ENCODE measurements around the gene CDK11B. TPM values are rescaled to one million over a fixed set of nuclear protein-coding genes. Genes with fewer than 3 reads are reported as not detected.

The CDK11B gene
- polyA plus RNA-seq (2012; ENCODE audit: insufficient read length, low read depth): 43.3 TPM

GRCh38 chr1:1658583-1659549, at the start of gene CDK11B:
CDK11B (minus strand) TSS chr1:1659004; CDS start chr1:1657485, 1,519 bp downstream.
- TF ChIP-seq POLR2AphosphoS5 (IDR thresholded peaks at IDR 0.05; ENCODE audit: low read depth, low read length): peak; percentile 26; the same call in 1 of the 2 replicates

- TF ChIP-seq TAF1 (IDR thresholded peaks at IDR 0.05; ENCODE audit: borderline replicate concordance, insufficient read depth, low read length) (no peak), FOXP2 (optimal IDR thresholded peaks at IDR 0.05; ENCODE audit: borderline replicate concordance, extremely low read depth, extremely low read length, insufficient read depth) (no peak), SIN3A (IDR thresholded peaks at IDR 0.05; ENCODE audit: borderline replicate concordance, insufficient read depth, low read length) (no peak), POLR2AphosphoS5 (IDR thresholded peaks at IDR 0.05; ENCODE audit: low read depth, low read length) (no peak)
- TF ChIP-seq, protein P1, sequence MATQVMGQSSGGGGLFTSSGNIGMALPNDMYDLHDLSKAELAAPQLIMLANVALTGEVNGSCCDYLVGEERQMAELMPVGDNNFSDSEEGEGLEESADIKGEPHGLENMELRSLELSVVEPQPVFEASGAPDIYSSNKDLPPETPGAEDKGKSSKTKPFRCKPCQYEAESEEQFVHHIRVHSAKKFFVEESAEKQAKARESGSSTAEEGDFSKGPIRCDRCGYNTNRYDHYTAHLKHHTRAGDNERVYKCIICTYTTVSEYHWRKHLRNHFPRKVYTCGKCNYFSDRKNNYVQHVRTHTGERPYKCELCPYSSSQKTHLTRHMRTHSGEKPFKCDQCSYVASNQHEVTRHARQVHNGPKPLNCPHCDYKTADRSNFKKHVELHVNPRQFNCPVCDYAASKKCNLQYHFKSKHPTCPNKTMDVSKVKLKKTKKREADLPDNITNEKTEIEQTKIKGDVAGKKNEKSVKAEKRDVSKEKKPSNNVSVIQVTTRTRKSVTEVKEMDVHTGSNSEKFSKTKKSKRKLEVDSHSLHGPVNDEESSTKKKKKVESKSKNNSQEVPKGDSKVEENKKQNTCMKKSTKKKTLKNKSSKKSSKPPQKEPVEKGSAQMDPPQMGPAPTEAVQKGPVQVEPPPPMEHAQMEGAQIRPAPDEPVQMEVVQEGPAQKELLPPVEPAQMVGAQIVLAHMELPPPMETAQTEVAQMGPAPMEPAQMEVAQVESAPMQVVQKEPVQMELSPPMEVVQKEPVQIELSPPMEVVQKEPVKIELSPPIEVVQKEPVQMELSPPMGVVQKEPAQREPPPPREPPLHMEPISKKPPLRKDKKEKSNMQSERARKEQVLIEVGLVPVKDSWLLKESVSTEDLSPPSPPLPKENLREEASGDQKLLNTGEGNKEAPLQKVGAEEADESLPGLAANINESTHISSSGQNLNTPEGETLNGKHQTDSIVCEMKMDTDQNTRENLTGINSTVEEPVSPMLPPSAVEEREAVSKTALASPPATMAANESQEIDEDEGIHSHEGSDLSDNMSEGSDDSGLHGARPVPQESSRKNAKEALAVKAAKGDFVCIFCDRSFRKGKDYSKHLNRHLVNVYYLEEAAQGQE (IDR thresholded peaks at IDR 0.05; ENCODE audit: insufficient read depth in 1 of 2, low read depth in 2 of 2, low read length in 2 of 2): no peak
These were observed 45.0 kb upstream of the CDK11B start for GRCh38 chr1:1703796-1704195.

DNA sequence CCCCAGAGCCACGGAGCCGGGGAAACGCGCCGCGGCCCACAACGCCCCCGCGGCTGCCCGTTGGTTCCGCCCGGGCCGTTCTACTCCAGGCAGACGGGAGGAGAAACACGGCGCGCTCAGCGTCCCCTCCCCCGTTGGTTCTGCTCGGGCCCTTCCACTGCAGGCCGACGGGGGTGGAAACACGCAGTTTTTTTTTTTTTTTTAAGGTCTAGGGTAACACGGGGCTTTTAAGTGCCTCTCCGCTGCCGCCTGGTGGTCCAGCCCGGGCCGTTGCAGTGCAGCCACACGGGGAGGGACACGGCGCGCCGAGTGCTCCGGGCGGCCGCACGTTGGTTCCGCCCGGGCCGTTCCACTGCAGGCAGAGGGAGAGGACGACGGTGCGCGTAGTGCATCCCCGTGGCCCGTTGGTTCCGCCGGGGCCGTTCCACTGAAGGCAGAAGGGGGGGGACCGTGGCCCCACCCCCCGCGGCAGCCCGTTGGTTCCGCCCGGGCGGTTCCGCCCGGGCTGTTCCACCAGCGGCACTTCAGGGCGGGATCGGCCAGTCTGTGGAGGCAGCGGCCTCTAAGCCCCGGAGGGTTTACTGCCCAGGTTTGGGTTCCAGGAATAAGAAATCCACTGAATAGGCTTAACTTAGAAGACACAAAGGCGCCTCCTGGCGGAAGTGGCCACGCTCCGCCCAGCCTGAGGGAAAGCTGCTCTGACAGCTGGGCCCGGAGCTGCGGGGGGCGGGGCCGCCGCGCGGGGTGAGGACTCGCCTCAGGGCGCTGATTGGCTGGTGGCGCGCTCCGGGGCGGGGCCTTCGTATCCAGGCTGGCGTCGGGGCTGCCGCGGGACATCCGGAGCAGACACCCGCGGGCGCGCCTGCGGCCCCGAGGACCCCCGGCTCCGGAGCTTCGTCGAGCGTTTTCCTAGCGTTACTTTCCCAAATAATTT, 34.2 kb upstream of the CDK11B start, which contains the start of gene SLC35E2B:
SLC35E2B (minus strand) TSS at position 82 of the 934 bp plus-strand sequence. CDS start 16,096 bp downstream, outside the sequence.
- TF ChIP-seq POLR2AphosphoS5 (IDR thresholded peaks at IDR 0.05; ENCODE audit: low read depth, low read length): peak; percentile 32; the same call in 1 of the 2 replicates

DNA sequence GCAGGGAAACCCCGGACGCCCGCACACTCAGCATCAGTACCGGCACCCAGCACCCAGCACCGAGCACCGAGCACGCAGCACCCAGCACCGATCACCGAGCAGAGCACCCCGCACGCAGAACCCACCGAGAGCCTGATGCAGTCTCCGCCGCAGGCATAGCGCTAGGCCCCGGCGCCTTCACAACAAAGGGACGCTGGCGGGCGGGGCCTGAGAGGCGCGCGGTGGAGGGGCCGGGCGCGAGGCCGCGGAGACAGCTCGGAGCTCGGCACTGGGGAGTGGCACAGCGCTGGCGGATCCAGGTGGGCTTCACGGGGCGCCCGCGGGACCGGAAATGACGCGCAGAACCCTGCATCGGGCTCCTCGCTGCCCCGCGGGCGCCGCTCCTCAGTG, 33.5 kb upstream of the CDK11B start:
- TF ChIP-seq POLR2AphosphoS5 (IDR thresholded peaks at IDR 0.05; ENCODE audit: low read depth, low read length): 0 out of 2 replicates have a peak, but pooled peaks have one; percentile 39

DNA sequence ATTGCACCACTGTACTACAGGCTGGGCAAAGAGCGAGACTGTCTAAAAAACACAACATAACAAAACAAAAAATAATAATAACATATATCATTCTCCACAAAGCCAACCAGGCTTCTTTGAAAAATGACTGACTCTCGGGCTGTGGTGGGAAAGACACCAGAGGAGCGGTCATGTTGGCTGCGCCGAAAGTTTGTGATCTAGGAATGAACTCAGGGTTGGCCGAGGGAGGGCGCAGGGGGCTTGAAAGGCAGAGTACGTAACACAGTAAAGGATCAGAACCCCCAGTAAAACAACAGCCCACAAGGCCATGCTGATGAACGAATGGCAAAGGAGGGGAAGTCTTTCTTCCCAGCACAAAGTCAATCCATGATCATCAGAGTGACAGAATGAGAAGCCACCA, 29.0 kb upstream of the CDK11B start:
- TF ChIP-seq TAF1 (IDR thresholded peaks at IDR 0.05; ENCODE audit: borderline replicate concordance, insufficient read depth, low read length) (no peak), FOXP2 (optimal IDR thresholded peaks at IDR 0.05; ENCODE audit: borderline replicate concordance, extremely low read depth, extremely low read length, insufficient read depth) (no peak), POLR2AphosphoS5 (IDR thresholded peaks at IDR 0.05; ENCODE audit: low read depth, low read length) (no peak)
- TF ChIP-seq, protein P1 (IDR thresholded peaks at IDR 0.05; ENCODE audit: insufficient read depth in 1 of 2, low read depth in 2 of 2, low read length in 2 of 2): no peak

DNA sequence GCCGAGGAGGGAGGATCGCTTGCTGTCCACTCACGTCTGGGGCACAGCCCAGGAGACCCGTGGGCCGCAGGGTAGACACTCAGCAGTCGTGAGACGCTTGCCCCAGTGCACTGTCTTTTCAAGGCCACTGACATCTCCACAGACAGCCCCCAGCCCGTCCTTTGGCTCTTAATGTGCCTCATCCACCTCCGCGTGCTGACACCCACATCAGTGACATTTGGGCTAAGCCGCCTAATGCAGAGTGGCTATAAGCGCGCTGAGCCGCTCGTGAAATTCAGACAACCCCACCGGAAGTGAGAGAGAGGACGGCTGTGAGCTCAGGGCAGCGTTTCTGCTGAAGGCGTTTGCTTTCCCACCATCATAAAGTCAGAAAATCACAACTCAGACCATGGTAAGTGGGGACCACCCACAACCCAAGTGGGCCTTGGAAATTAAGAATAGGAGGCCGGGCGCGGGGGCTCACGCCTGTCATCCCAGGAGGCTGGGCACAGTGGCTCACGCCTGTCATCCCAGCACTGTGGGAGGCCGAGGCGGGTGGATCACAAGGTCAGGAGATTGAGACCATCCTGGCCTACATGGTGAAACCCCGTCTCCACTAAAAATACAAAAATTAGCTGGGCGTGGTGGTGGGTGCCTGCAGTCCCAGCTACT, 25.4 kb upstream of the CDK11B start:
- no peak for TF ChIP-seq SIN3A (IDR thresholded peaks at IDR 0.05; ENCODE audit: borderline replicate concordance, insufficient read depth, low read length)
- no peak for TF ChIP-seq FOXP2 (optimal IDR thresholded peaks at IDR 0.05; ENCODE audit: borderline replicate concordance, extremely low read depth, extremely low read length, insufficient read depth)
- TF ChIP-seq, protein P1 (IDR thresholded peaks at IDR 0.05; ENCODE audit: insufficient read depth in 1 of 2, low read depth in 2 of 2, low read length in 2 of 2): no peak
- TF ChIP-seq TAF1 (IDR thresholded peaks at IDR 0.05; ENCODE audit: borderline replicate concordance, insufficient read depth, low read length): no peak
- TF ChIP-seq POLR2AphosphoS5 (IDR thresholded peaks at IDR 0.05; ENCODE audit: low read depth, low read length): no peak

Measured in PFSK-1 (cell line).